Upper lobe of left lung (tissue), 6 donors: ENCODE results near the gene APOBR. TPM values are rescaled to one million over a fixed set of nuclear protein-coding genes. Genes with fewer than 3 reads are reported as not detected.

Experiments
- ATAC-seq, 2 donors: fragments of 200-7000 bp; cut with Tn5 transposase; one replicate each; pipeline ENCODE4 v1.9.1; 2022; ENCODE audit warnings: mild to moderate bottlenecking in 2 of 2, moderate library complexity in 2 of 2; ENCODE audit not compliant: low FRiP score in 2 of 2
- DNase-seq, 2 donors: peaks; one replicate each; pipeline ENCODE4 v3.0.0-alpha.2; 2019 to 2020
- H3K27ac ChIP-seq, 4 donors: fragments of 200-600 bp; sonication (generic); one replicate each; pipeline ENCODE4 v1.5.1; 2016 to 2019
- H3K27me3 ChIP-seq, 4 donors: fragments of 200-600 bp; sonication (generic); one replicate each; pipeline ENCODE4 v1.5.1; 2017 to 2019
- H3K36me3 ChIP-seq, 4 donors: fragments of 200-600 bp; sonication (generic); one replicate each; pipeline ENCODE4 v1.5.1; 2016 to 2019
- H3K4me1 ChIP-seq, 4 donors: fragments of 200-600 bp; sonication (generic); one replicate each; pipeline ENCODE4 v1.5.1; 2018 to 2019
- H3K4me3 ChIP-seq, 4 donors: fragments of 200-600 bp; sonication (generic); one replicate each; pipeline ENCODE4 v1.5.1; 2017 to 2019; ENCODE audit warnings: mild to moderate bottlenecking in 2 of 4, moderate library complexity in 1 of 4
- H3K9me3 ChIP-seq, 4 donors: fragments of 200-600 bp; sonication (generic); one replicate each; pipeline ENCODE4 v1.5.1; 2018 to 2019
- CTCF ChIP-seq, 6 experiments: fragments of 450-650 bp in 4 of 6; fragments of 200-600 bp in 2 of 6; sonication (generic) in 2 of 6; IDR thresholded peaks; one replicate each; pipeline ENCODE4 v1.5.1; 2016 to 2019; ENCODE audit warnings: antibody characterized with exemption in 6 of 6
- EP300 ChIP-seq, 4 donors: sonication (generic); formaldehyde crosslinking; IDR thresholded peaks; one replicate each; pipeline ENCODE4 v1.5.1; 2017; ENCODE audit warnings: antibody characterized with exemption in 4 of 4, control low read depth in 2 of 4
- POLR2A ChIP-seq, 4 donors: fragments of 450-650 bp; IDR thresholded peaks; one replicate each; pipeline ENCODE4 v1.5.1; 2016 to 2017; ENCODE audit warnings: antibody characterized with exemption in 4 of 4, mild to moderate bottlenecking in 2 of 4
- POLR2AphosphoS5 ChIP-seq, 2 donors: sonication (generic); formaldehyde crosslinking; IDR thresholded peaks; one replicate each; pipeline ENCODE4 v1.5.1; 2017; ENCODE audit warnings: antibody characterized with exemption in 2 of 2
- WGBS, 2 donors: methylation state at CpG; one replicate each; pipeline ENCODE4 v1.1.5; 2017 to 2018; 5-methylcytosine and 5-hydroxymethylcytosine counted together
- total RNA-seq, 6 donors: library from RNA; depleted of rRNA in 4 of 6; stranded (reverse); fragments of >200 nt in 4 of 6; gene quantifications; one replicate each; pipeline versions ENCODE4 v1.1.0 to v1.2.1, GENCODE V29; 2016 to 2021
- donor health status: DM: no; HTN: no; CAD: no; lungs with moderate emphysema.
- donor health status: DM: no; HTN: yes; CAD: no; lungs with severe emphysema.

APOBR gene
- total RNA-seq, 6 donors from 2014 or later, result 17.0 to 45.0 (median 33.4) TPM

DNA sequence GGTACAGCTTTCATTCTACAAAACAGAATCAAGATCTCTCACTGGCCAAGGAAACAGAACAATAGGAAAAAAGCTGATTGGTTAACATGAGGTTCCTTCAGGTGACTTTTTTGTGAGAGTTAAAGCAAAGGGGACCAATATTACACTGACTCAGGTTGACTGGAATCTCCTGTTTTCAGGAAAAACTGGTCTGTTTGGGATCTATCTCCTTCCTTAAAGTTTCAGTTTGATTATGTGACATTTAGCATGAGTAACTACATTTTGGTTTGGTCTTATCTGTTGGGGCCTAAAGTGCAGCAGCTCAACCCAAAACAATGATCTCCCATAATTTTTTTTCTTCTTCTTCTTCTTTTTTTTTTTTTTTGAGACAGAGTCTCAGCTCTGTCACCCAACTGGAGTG, 34.7 kb downstream of the APOBR start:
- ATAC-seq (no peak), DNase-seq (no peak)
- Histone ChIP-seq H3K4me1 (peaks cover 16 to 32% (median 27%) of the 10 kb centered on the region in 4 donors), H3K27ac (no peak overlapping the region), H3K4me3 (no peak overlapping the region), H3K27me3 (no peaks in the 10 kb centered on the region), H3K9me3 (no peaks in the 10 kb centered on the region), H3K36me3 (peaks cover 0 to under 1% (median 0%) of the 10 kb centered on the region in 4 donors)
- TF ChIP-seq EP300 (IDR thresholded peaks at IDR 0.05) (no peak), CTCF (IDR thresholded peaks at IDR 0.05) (no peak), POLR2AphosphoS5 (IDR thresholded peaks at IDR 0.05) (no peak), POLR2A (IDR thresholded peaks at IDR 0.05) (no peak)

DNA sequence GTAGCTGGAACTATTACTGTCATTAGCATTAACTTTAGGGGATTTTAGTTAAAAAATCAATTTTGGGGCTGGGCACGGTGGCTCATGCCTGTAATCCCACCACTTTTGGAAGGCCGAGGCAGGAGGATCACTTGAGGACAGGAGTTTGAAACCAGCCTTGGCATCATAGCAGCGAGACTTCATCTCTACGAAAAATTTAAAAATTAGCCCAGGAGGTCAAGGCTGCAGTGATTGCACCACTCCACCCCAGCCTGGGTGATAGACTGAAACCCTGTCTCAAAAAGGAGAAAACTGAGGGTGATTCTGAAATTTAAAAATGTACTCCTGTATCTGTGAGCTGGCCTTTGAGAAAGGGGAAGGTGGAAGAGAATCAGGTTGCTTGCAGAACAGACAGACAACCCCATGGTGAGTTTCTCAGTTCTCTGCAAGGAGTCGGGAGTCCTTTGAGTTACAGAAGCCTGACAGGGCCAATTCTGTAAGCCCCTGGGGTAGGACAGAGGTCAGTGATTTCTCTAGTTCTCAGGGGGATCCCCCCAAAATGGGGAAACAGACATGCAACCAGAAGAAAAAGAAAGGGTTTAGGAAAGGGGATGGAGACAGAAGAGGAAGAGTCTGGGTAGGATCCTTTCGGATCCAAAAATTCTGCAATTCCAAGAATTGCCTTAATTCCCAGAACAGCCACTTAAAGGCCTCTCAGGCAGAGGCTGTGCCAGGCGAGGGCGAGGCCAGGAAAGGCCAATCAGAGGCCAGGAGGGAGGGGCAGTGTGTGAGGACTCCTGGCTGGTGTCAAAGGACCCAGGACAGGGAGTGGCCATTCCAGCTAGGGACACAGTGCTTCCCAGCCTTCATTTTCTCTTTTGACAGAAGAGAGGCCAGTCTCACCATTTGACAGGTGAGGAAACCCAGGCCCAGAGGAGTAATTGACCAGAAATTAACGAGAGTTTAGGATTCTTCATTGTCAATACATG, 37.6 kb downstream of the APOBR start:
- TF ChIP-seq POLR2A (IDR thresholded peaks at IDR 0.05) (peak in 2 of 4 donors; percentile 29 to 72), POLR2AphosphoS5 (IDR thresholded peaks at IDR 0.05) (peak; percentile 54 to 78), EP300 (IDR thresholded peaks at IDR 0.05) (peak in 3 of 4 donors; percentile 75 to 80 (median 76)), CTCF (IDR thresholded peaks at IDR 0.05) (no peak)
- H3K27ac ChIP-seq, result peak overlapping the region; percentile 48 to 79 (median 76)
- peak; percentile 84 to 92 for DNase-seq

DNA sequence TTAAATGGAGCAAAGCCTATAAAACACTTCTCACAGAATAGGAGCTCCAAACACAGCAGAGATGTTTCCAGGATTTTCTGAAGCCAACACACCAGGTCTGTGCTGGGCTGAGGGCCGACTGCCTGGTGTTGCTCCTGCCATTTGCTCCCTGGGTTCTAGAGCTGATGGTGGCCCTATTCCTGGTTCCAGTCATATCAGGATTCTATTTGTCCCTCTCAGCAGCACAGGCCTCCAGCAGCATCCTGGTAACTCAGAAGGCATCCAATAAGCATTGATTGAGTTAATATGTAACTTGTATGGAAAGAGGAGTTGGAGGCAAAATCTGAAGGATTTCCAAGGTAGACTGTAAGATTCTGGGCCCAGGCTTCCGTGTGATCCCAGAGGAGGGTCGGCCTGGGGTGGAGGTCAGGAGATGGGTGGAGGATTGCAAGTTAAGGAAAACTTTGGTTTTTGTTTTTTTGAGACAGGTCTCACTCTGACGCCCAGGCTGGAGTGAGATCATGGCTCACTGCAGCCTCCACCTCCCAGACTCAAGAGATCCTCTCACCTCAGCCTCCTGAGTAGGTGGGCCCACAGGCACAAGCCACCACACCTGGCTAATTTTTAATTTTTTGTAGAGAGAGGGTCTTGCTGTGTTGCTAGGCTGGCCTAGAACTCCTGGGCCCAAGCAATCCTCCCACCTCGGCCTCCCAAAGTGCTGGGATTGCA, 38.7 kb downstream of the APOBR start:
- H3K4me3 ChIP-seq, result no peak overlapping the region
- H3K9me3 ChIP-seq, result no peaks in the 10 kb centered on the region
- peak overlapping the region; percentile 48 to 79 (median 76) for H3K27ac ChIP-seq
- peaks cover 33 to 62% (median 43%) of the 10 kb centered on the region in 4 donors for H3K4me1 ChIP-seq
- 90% methylated on average over 5 of the region's 5 CpGs for WGBS, 2 donors
- H3K27me3 ChIP-seq, result no peaks in the 10 kb centered on the region
- no peak for TF ChIP-seq EP300 (IDR thresholded peaks at IDR 0.05)
- DNase-seq (no peak), ATAC-seq (no peak)
- H3K36me3 ChIP-seq, result peaks cover 0 to 16% (median 3%) of the 10 kb centered on the region in 4 donors

More for the DNA sequence above, 37.6 kb downstream of the APOBR start:
- no peak overlapping the region for H3K4me3 ChIP-seq
- H3K27me3 ChIP-seq, result no peaks in the 10 kb centered on the region
- 58 to 67% methylated on average over 9 of the region's 9 CpGs for WGBS, 2 donors
- H3K4me1 ChIP-seq, result peaks cover 33 to 52% (median 43%) of the 10 kb centered on the region in 4 donors
- H3K36me3 ChIP-seq, result peaks cover 0 to 11% (median 3%) of the 10 kb centered on the region in 4 donors
- ATAC-seq, result peak; percentile 92 to 96
- H3K9me3 ChIP-seq, result no peaks in the 10 kb centered on the region

DNA sequence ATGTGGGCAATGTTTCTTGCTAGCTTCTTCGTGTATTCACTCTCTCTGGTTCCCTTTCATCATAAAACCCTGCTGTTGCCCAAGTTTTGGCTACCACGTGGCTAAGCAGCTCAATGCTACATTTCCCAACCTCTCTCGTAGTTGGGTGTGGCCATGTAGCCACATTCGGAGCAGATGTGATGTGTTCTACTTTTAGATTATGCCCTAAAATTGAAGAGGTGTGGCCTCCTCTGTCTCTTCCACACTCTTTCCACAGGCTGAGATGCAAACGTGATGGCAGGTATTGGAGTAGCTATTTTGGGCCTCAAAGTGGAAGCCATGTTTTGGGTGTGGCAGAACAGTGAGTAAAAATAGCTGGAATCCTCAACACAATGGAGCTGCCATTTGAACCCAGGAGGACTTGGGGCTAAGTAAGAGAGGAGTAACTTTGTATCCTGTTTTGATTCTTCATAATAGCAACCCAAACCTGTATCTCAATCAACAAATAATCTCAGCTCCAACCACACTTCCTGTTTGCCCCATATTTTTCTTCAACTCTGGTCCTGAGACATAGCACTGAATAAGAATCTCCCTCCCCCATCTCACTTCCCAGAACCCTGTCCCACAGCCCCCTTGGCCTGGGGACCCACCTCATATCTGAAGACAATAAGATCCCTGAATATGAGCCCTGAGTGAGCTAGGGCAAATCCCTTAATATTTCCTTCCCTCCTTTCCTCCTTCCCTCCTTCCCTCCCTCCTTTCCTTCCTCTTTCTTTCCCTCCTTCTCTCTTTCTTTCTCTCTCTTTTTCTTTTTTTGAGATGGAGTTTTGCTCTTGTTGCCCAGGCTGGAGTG, 40.3 kb downstream of the APOBR start:
- peaks cover 0 to 16% (median 3%) of the 10 kb centered on the region in 4 donors for H3K36me3 ChIP-seq
- peak overlapping the region; percentile 42 to 76 (median 64) for H3K27ac ChIP-seq
- peaks cover 39 to 69% (median 53%) of the 10 kb centered on the region in 4 donors for H3K4me1 ChIP-seq
- no peak overlapping the region for H3K4me3 ChIP-seq
- TF ChIP-seq CTCF (IDR thresholded peaks at IDR 0.05), result no peak
- peak; percentile 57 to 80 for TF ChIP-seq POLR2AphosphoS5 (IDR thresholded peaks at IDR 0.05)
- TF ChIP-seq POLR2A (IDR thresholded peaks at IDR 0.05), result peak in 1 of 4 donors; percentile 50
- peak in 1 of 4 donors; percentile 45 for TF ChIP-seq EP300 (IDR thresholded peaks at IDR 0.05)
- DNase-seq (peak in 1 of 2 donors; percentile 84), ATAC-seq (peak in 1 of 2 donors; percentile 64)
- H3K9me3 ChIP-seq, result no peaks in the 10 kb centered on the region
- no peaks in the 10 kb centered on the region for H3K27me3 ChIP-seq
- WGBS, 2 donors, result 41 to 54% methylated on average over 5 of the region's 5 CpGs
